Neuronal stem cell (in vitro differentiated cells): Measurements from ENCODE around the gene SRSF6.
"Not testable (repeated sequence)": the region's sequence is repeated elsewhere in the genome, so short reads cannot be mapped to it uniquely, and the experiment has no call there.

Experiments
- DNase-seq: peaks from one replicate; pipeline ENCODE4 v3.0.0-alpha.2; 2013; ENCODE audit warnings: low spot score
- H2AFZ ChIP-seq: one replicate; pipeline ENCODE4 v1.6.1; 2013; ENCODE audit warnings: mild to moderate bottlenecking, low read length, inconsistent platforms
- H2AK5ac ChIP-seq: 2 replicates; pipeline ENCODE4 v1.6.1; 2013; ENCODE audit warnings: low read depth, mild to moderate bottlenecking, inconsistent platforms, low read length, moderate library complexity, mixed read lengths
- H2BK120ac ChIP-seq: 2 replicates; pipeline ENCODE4 v1.6.1; 2013; ENCODE audit warnings: low read depth, mild to moderate bottlenecking, inconsistent platforms, low read length, moderate library complexity, mixed read lengths
- H2BK12ac ChIP-seq: one replicate; pipeline ENCODE4 v1.6.1; 2013; ENCODE audit warnings: low read length, inconsistent platforms
- H2BK15ac ChIP-seq: 2 replicates; pipeline ENCODE4 v1.6.1; 2013; ENCODE audit warnings: mild to moderate bottlenecking, low read length, inconsistent platforms, mixed read lengths
- H2BK5ac ChIP-seq: one replicate; pipeline ENCODE4 v1.6.1; 2013; ENCODE audit warnings: inconsistent platforms, mild to moderate bottlenecking, low read length, moderate library complexity
- H3K14ac ChIP-seq: one replicate; pipeline ENCODE4 v1.6.1; 2013; ENCODE audit warnings: low read length, inconsistent platforms
- H3K18ac ChIP-seq: 2 replicates; pipeline ENCODE4 v1.6.1; 2013; ENCODE audit warnings: low read length, inconsistent platforms
- H3K23ac ChIP-seq: 2 replicates; pipeline ENCODE4 v1.6.1; 2013; ENCODE audit warnings: low read depth, mild to moderate bottlenecking, mixed read lengths, low read length, inconsistent platforms; ENCODE audit not compliant: poor library complexity
- H3K27ac ChIP-seq: replicated peaks from 3 replicates; pipeline ENCODE4 v1.5.1; 2013; ENCODE audit warnings: low read length, inconsistent platforms
- H3K27me3 ChIP-seq, 3 experiments: 2 replicates each; pipeline ENCODE4 v1.6.1; 2013; ENCODE audit warnings: low read length in 3 of 3, mild to moderate bottlenecking in 2 of 3, inconsistent platforms in 1 of 3, low read depth in 1 of 3, mixed read lengths in 1 of 3, moderate library complexity in 1 of 3; ENCODE audit not compliant: control insufficient read depth in 3 of 3, insufficient read depth in 3 of 3
- H3K36me3 ChIP-seq, 2 donors: replicated peaks in 1 of 2; 2 replicates each; pipeline ENCODE4 v1.6.1; 2013; ENCODE audit warnings: low read length in 2 of 2; ENCODE audit not compliant: control insufficient read depth in 2 of 2, insufficient read depth in 2 of 2
- H3K4ac ChIP-seq: 2 replicates; pipeline ENCODE4 v1.6.1; 2013; ENCODE audit warnings: inconsistent platforms, mild to moderate bottlenecking, low read length, moderate library complexity
- H3K4me1 ChIP-seq, 2 donors: 1 replicate in 1 of 2; 2 replicates in 1 of 2; pipeline ENCODE4 v1.6.1; 2013; ENCODE audit warnings: low read length in 2 of 2, low read depth in 1 of 2; ENCODE audit not compliant: control insufficient read depth in 2 of 2, insufficient read depth in 1 of 2
- H3K4me2 ChIP-seq: one replicate; pipeline ENCODE4 v1.6.1; 2013; ENCODE audit warnings: mild to moderate bottlenecking, low read length, inconsistent platforms; ENCODE audit not compliant: insufficient read depth, poor library complexity, severe bottlenecking
- H3K4me3 ChIP-seq, 2 donors: 2 replicates each; pipeline ENCODE4 v1.5.1; 2013; ENCODE audit warnings: low read length in 2 of 2, mild to moderate bottlenecking in 2 of 2, inconsistent platforms in 1 of 2, moderate library complexity in 1 of 2
- H3K79me1 ChIP-seq: one replicate; pipeline ENCODE4 v1.6.1; 2013; ENCODE audit warnings: low read depth, mild to moderate bottlenecking, inconsistent platforms, low read length, moderate library complexity
- H3K9ac ChIP-seq: one replicate; pipeline ENCODE4 v1.6.1; 2013; ENCODE audit warnings: mild to moderate bottlenecking, low read depth, low read length, inconsistent platforms; ENCODE audit not compliant: poor library complexity
- H3K9me3 ChIP-seq, 2 donors: replicated peaks in 1 of 2; 2 replicates each; pipeline versions ENCODE3 to v1.6.1; 2013; ENCODE audit warnings: low read length in 2 of 2, mild to moderate bottlenecking in 2 of 2, inconsistent platforms in 1 of 2, low read depth in 1 of 2, mixed read lengths in 1 of 2, moderate library complexity in 1 of 2; ENCODE audit not compliant: control insufficient read depth in 2 of 2, insufficient read depth in 1 of 2
- H4K8ac ChIP-seq: one replicate; pipeline ENCODE4 v1.6.1; 2013; ENCODE audit warnings: low read depth, mild to moderate bottlenecking, inconsistent platforms, low read length, moderate library complexity
- H4K91ac ChIP-seq: one replicate; pipeline ENCODE4 v1.6.1; 2013; ENCODE audit warnings: low read length, low read depth, mild to moderate bottlenecking, inconsistent platforms; ENCODE audit not compliant: poor library complexity
- WGBS, 2 donors: extraction: QIAGEN DNeasy Blood & Tissue Kit; methylation state at CpG; one replicate each; pipeline ENCODE4 v1.1.7; 2013; ENCODE audit warnings: missing lambda C conversion rate in 2 of 2, mixed read lengths in 1 of 2; ENCODE audit not compliant: insufficient read length in 2 of 2, insufficient replicate concordance in 1 of 2; ENCODE audit errors: extremely low coverage in 2 of 2; 5-methylcytosine and 5-hydroxymethylcytosine counted together

The SRSF6 gene

DNA sequence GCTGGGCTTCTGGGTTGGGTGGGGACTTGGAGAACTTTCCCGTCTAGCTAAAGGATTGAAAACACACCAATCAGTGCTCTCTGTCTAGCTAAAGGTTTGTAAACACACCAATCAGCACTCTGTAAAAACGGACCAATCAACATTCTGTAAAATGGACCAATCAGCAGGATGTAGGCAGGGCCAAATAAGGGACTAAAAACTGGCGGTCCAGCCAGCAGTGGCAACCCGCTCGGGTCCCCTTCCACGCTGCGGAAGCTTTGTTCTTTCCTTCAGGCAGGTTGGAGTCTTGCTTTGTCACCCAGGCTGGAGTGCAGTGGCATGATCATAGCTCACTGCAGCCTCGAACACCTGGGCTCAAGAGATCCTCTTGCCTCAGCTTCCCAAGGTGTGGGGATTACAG lies 1.4 kb upstream of the SRSF6 start:
- not testable (repeated sequence) for H2BK120ac ChIP-seq, H3K4ac ChIP-seq, H2BK12ac ChIP-seq, H3K18ac ChIP-seq, H3K9me3 ChIP-seq, H3K27ac ChIP-seq, H4K8ac ChIP-seq, H3K23ac ChIP-seq, H3K27me3 ChIP-seq, H3K14ac ChIP-seq, H2BK15ac ChIP-seq, H3K9ac ChIP-seq, H2AK5ac ChIP-seq, H3K79me1 ChIP-seq, H3K4me2 ChIP-seq, H4K91ac ChIP-seq, H3K4me1 ChIP-seq, H2BK5ac ChIP-seq, DNase-seq
- H3K36me3 ChIP-seq: peaks cover 16 to 26% of the 10 kb centered on the region in 2 donors
- H2AFZ ChIP-seq: peak overlapping the region; percentile 95
- peak overlapping the region in 1 of 2 donors; percentile 95 for H3K4me3 ChIP-seq
- no CpG with 5 or more reads among the region's 8 CpGs for WGBS, 2 donors

DNA sequence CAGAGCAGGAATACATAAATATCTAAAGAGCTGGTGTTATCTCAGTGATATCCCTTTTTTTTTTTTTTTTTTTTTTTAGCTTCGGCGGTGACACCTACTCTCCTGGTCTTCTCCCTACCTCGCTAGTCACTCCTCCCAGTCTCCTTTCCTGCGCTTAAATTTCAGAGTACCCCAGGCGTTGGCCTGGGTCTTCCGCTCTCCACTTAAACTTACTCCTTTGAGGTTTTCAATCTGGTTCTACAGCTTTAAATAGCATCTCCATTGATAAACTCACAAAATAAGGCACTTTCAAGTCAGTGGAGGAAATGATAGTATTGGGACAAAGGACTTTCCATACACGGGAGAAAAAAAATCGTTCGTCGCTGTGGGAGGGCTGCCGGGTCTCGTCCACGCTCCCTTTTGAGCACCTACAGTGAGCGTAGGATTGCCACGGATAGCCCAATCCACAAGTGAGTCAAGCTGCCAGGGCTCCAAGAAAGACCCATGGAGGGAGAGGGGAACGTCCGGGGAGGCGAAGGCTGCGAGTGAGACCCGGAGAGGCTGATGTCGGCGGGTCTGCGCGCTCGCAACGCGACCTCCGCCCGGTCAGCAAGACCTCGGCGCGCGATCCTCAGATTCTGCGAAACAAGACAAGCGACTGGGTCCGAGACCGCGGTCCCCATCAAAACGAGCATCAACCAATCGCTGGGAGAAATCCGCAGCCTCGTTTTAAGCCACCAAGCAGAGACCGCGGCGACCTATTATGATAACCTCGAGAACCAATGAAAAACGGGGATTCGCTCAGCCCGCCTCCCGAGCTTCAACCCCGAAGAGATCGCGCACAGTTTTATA lies 672 bp upstream of the SRSF6 start:
- peak overlapping the region; percentile 93 for H3K27ac ChIP-seq

DNA sequence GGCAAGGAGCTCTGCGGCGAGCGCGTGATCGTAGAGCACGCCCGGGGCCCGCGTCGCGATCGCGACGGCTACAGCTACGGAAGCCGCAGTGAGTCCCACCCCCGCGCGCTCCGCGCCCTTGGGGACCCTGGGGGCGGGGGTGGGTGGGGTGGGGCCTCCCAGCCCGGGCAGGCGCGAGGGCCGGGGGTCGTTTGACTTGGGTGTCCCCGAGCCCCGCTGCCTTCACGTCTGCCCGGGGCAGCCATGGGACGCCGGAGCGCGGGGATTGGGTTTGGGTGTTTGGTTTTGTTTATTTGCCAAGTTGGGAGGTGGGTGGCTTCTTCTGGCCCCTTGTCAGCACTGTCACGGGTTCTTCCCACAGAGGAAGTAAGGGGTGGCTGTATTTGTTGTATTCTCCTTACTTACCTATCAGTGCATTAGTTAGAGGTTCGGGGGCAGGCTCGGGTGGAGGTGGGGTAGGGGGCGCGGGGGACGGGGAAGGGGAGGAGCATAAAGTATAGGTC lies 777 bp downstream of the SRSF6 start:
- H2BK120ac ChIP-seq: no peak overlapping the region
- H2BK5ac ChIP-seq: peak overlapping the region; percentile 80
- peak overlapping the region; percentile 70 for H3K23ac ChIP-seq
- no peak overlapping the region for H2BK15ac ChIP-seq
- H3K4ac ChIP-seq: no peak overlapping the region
- no peak overlapping the region for H3K14ac ChIP-seq
- no CpG with 5 or more reads among the region's 41 CpGs for WGBS, 2 donors
- H3K4me2 ChIP-seq: peak overlapping the region; percentile 71
- H3K27me3 ChIP-seq: peaks cover 0 to 3% (median 0%) of the 10 kb centered on the region in 3 experiments
- no peak overlapping the region for H2BK12ac ChIP-seq
- H2AFZ ChIP-seq: peak overlapping the region; percentile 95
- peaks cover 22 to 48% of the 10 kb centered on the region in 2 donors for H3K36me3 ChIP-seq
- H3K18ac ChIP-seq: peak overlapping the region; percentile 96
- H4K8ac ChIP-seq: no peak overlapping the region
- DNase-seq: peak; percentile 8
- H3K79me1 ChIP-seq: no peaks in the 10 kb centered on the region
- H4K91ac ChIP-seq: no peak overlapping the region
- peak overlapping the region; percentile 68 for H3K27ac ChIP-seq
- peak overlapping the region; percentile 100 for H3K9ac ChIP-seq
- peaks cover 1 to 4% of the 10 kb centered on the region in 2 donors for H3K9me3 ChIP-seq
- H3K4me1 ChIP-seq: peaks cover 2 to 3% of the 10 kb centered on the region in 2 donors
- H3K4me3 ChIP-seq: peak overlapping the region; percentile 95 to 99
- H2AK5ac ChIP-seq: peak overlapping the region; percentile 57

More for the DNA sequence above, 672 bp upstream of the SRSF6 start:
- Histone ChIP-seq H2AK5ac (no peak overlapping the region), H3K14ac (no peak overlapping the region), H3K23ac (peak overlapping the region; percentile 86), H3K36me3 (peaks cover 16 to 33% of the 10 kb centered on the region in 2 donors), H3K4me2 (peak overlapping the region; percentile 75), H3K18ac (peak overlapping the region; percentile 96), H3K9me3 (peaks cover 1 to 4% of the 10 kb centered on the region in 2 donors), H3K4ac (no peak overlapping the region), H2BK12ac (no peak overlapping the region), H3K27me3 (peaks cover 0 to 6% (median 0%) of the 10 kb centered on the region in 3 experiments), H4K91ac (no peak overlapping the region), H4K8ac (peak overlapping the region; percentile 70), H3K9ac (peak overlapping the region; percentile 96), H2BK120ac (no peak overlapping the region), H3K4me3 (peak overlapping the region; percentile 95 to 99), H2BK5ac (peak overlapping the region; percentile 80), H2AFZ (peak overlapping the region; percentile 95), H3K79me1 (no peaks in the 10 kb centered on the region), H3K4me1 (peaks cover 2 to 3% of the 10 kb centered on the region in 2 donors), H2BK15ac (peak overlapping the region; percentile 42)
- WGBS, 2 donors: no CpG with 5 or more reads among the region's 53 CpGs
- peak; percentile 91 for DNase-seq
